DMS 273 (cell line): ENCODE data around the gene NPC1.
A peak's percentile ranks its signal among the peaks of the same experiment; 100 is the strongest.
"Not testable (repeated sequence)": the region's sequence is repeated elsewhere in the genome, so short reads cannot be mapped to it uniquely, and the experiment has no call there.

Experiments used
- DNase-seq: peaks from one replicate; lab custom pipeline; 2025; ENCODE audit not compliant: unreplicated experiment; lab: John Stamatoyannopoulos, UW

Gene NPC1

GRCh38 chr18:23526501-23527063 lies 59.7 kb downstream of the NPC1 start:
- DNase-seq = no peak

GRCh38 chr18:23524213-23524707 lies 62.0 kb downstream of the NPC1 start:
- DNase-seq = no peak

- no peak for DNase-seq
These were observed 62.7 kb downstream of the NPC1 start for GRCh38 chr18:23523429-23524212.

- no peak for DNase-seq
These were observed 64.4 kb downstream of the NPC1 start for GRCh38 chr18:23521907-23522306.

- no peak for DNase-seq
These were observed 65.0 kb downstream of the NPC1 start for GRCh38 chr18:23521271-23521670.

GRCh38 chr18:23519734-23520133 lies 66.6 kb downstream of the NPC1 start:
- no peak for DNase-seq

GRCh38 chr18:23515911-23516546 lies 70.3 kb downstream of the NPC1 start:
- peak; percentile 89 for DNase-seq

- DNase-seq = no peak
These were observed 73.7 kb downstream of the NPC1 start for GRCh38 chr18:23512641-23513040.

GRCh38 chr18:23512216-23512615 lies 74.1 kb downstream of the NPC1 start:
- DNase-seq = not testable (repeated sequence)

GRCh38 chr18:23510923-23511322 lies 75.4 kb downstream of the NPC1 start:
- not testable (repeated sequence) for DNase-seq

GRCh38 chr18:23506393-23506792 lies 79.9 kb downstream of the NPC1 start:
- peak; percentile 15 for DNase-seq

- no peak for DNase-seq
These were observed 81.6 kb downstream of the NPC1 start for GRCh38 chr18:23504720-23505119.

- DNase-seq = peak; percentile 48
These were observed 82.4 kb downstream of the NPC1 start for GRCh38 chr18:23503963-23504344.

- DNase-seq = peak; percentile 97
These were observed 83.0 kb downstream of the NPC1 start, which contains the start of gene RMC1 for GRCh38 chr18:23503038-23503962. TSS of gene RMC1 (plus strand) at chr18:23503511. CDS start at chr18:23503619, 108 bp downstream.

GRCh38 chr18:23502516-23503037 lies 83.7 kb downstream of the NPC1 start:
- no peak for DNase-seq

- DNase-seq = no peak
These were observed 84.7 kb downstream of the NPC1 start for GRCh38 chr18:23501626-23502025.

- DNase-seq = no peak
These were observed 87.0 kb downstream of the NPC1 start for GRCh38 chr18:23499291-23499781.

- peak; percentile 84 for DNase-seq
These were observed 87.4 kb downstream of the NPC1 start for GRCh38 chr18:23498877-23499276.

- no peak for DNase-seq
These were observed 88.2 kb downstream of the NPC1 start for GRCh38 chr18:23498117-23498516.

GRCh38 chr18:23495723-23496440 lies 90.4 kb downstream of the NPC1 start:
- no peak for DNase-seq
